Measurements from ENCODE around the gene MUCL3.
"Not testable (repeated sequence)": the region's sequence is repeated elsewhere in the genome, so short reads cannot be mapped to it uniquely, and the experiment has no call there.

Gene MUCL3

GRCh38 chr6:30898750-30899360 is 41.9 kb upstream of the MUCL3 start:
- no peak for DNase-seq
- TF ChIP-seq CTCF (IDR thresholded peaks at IDR 0.05), result no peak
- Histone ChIP-seq H3K9me3 (no peaks in the 10 kb centered on the region), H3K36me3 (peaks cover 33 to 66% (median 58%) of the 10 kb centered on the region in 3 donors), H3K4me3 (no peak overlapping the region), H3K27ac (no peak overlapping the region), H3K27me3 (no peaks in the 10 kb centered on the region), H3K4me1 (no peaks in the 10 kb centered on the region)
- intact Hi-C loops (cut with DNase I; ENCODE audit: low total_unique reads), result no loop called here

- no peak for TF ChIP-seq CTCF (IDR thresholded peaks at IDR 0.05)
- Histone ChIP-seq H3K27me3 (no peaks in the 10 kb centered on the region), H3K4me1 (no peaks in the 10 kb centered on the region), H3K27ac (no peak overlapping the region), H3K4me3 (no peak overlapping the region), H3K36me3 (peaks cover 19 to 45% (median 37%) of the 10 kb centered on the region in 3 donors), H3K9me3 (no peaks in the 10 kb centered on the region)
- no peak for DNase-seq
- intact Hi-C loops (cut with DNase I; ENCODE audit: low total_unique reads), result no loop called here
Observed at GRCh38 chr6:30900863-30901417, 39.8 kb upstream of the MUCL3 start.

GRCh38 chr6:30901436-30901835 is 39.3 kb upstream of the MUCL3 start:
- Histone ChIP-seq H3K4me3 (no peak overlapping the region), H3K36me3 (peaks cover 19 to 40% (median 32%) of the 10 kb centered on the region in 3 donors), H3K27ac (no peak overlapping the region), H3K4me1 (no peaks in the 10 kb centered on the region), H3K9me3 (no peaks in the 10 kb centered on the region), H3K27me3 (no peaks in the 10 kb centered on the region)
- DNase-seq, result no peak
- TF ChIP-seq CTCF (IDR thresholded peaks at IDR 0.05), result no peak
- intact Hi-C loops (cut with DNase I; ENCODE audit: low total_unique reads), result no loop called here

- H3K27ac ChIP-seq; H3K4me3 ChIP-seq; H3K27me3 ChIP-seq; H3K4me1 ChIP-seq; intact Hi-C loops (cut with DNase I; ENCODE audit: low total_unique reads); H3K9me3 ChIP-seq; DNase-seq: not testable (repeated sequence)
- peaks cover 19 to 32% (median 24%) of the 10 kb centered on the region in 3 donors for H3K36me3 ChIP-seq
Observed at GRCh38 chr6:30902196-30902595, 38.6 kb upstream of the MUCL3 start.

- TF ChIP-seq CTCF (IDR thresholded peaks at IDR 0.05), result no peak
- H3K27me3 ChIP-seq, result no peaks in the 10 kb centered on the region
- H3K4me1 ChIP-seq, result no peaks in the 10 kb centered on the region
- H3K36me3 ChIP-seq, result peaks cover 14 to 27% (median 19%) of the 10 kb centered on the region in 3 donors
- intact Hi-C loops (cut with DNase I; ENCODE audit: low total_unique reads), result no loop called here
- no peak overlapping the region for H3K27ac ChIP-seq
- no peak overlapping the region for H3K4me3 ChIP-seq
- no peaks in the 10 kb centered on the region for H3K9me3 ChIP-seq
- DNase-seq, result no peak
Observed at GRCh38 chr6:30902709-30903108, 38.1 kb upstream of the MUCL3 start.

- intact Hi-C loops (cut with DNase I; ENCODE audit: low total_unique reads), result no loop called here
- Histone ChIP-seq H3K4me1 (no peaks in the 10 kb centered on the region), H3K27ac (no peak overlapping the region), H3K27me3 (no peaks in the 10 kb centered on the region), H3K36me3 (peaks cover 8 to 22% (median 14%) of the 10 kb centered on the region in 3 donors), H3K4me3 (no peak overlapping the region), H3K9me3 (no peaks in the 10 kb centered on the region)
- no peak for DNase-seq
- TF ChIP-seq CTCF (IDR thresholded peaks at IDR 0.05), result no peak
Observed at GRCh38 chr6:30903236-30903635, 37.5 kb upstream of the MUCL3 start.

GRCh38 chr6:30907290-30907757 is 33.4 kb upstream of the MUCL3 start:
- H3K27ac ChIP-seq; H3K9me3 ChIP-seq; intact Hi-C loops (cut with DNase I; ENCODE audit: low total_unique reads); DNase-seq; H3K27me3 ChIP-seq: not testable (repeated sequence)
- peaks cover 7 to 27% (median 26%) of the 10 kb centered on the region in 3 donors for H3K36me3 ChIP-seq
- H3K4me3 ChIP-seq, result peak overlapping the region; percentile 68 to 89
- H3K4me1 ChIP-seq, result peaks cover 0 to 16% (median 9%) of the 10 kb centered on the region in 4 donors
